Measurements from ENCODE around the gene NFIX. TPM values are rescaled to one million over a fixed set of nuclear protein-coding genes. Genes with fewer than 3 reads are reported as not detected.

NFIX gene
- total and polyA plus RNA-seq, 2 donors (not counting 1 experiment from before 2014, with no cell fraction given), result 0.69 to 5.6 TPM

- ChIA-PET POLR2A (no interaction called here), CTCF (interaction anchor here (0.7 to 1.3 kb wide), 4 partner anchors 23 to 79 kb away, joined by 3 read pairs; no protein-coding TSS in a partner anchor)
- Histone ChIP-seq H4K20me1 (ENCODE audit: control insufficient read depth, insufficient read depth, low read length, poor library complexity, severe bottlenecking) (no peaks in the 10 kb centered on the region), H2AFZ (ENCODE audit: insufficient read depth, low read depth, low read length, poor library complexity, severe bottlenecking) (no peak overlapping the region), H3K36me3 (replicated peaks in 1 of 2; ENCODE audit: control extremely low read depth in 1 of 2, control insufficient read depth in 1 of 2, extremely low read depth in 1 of 2, insufficient read depth in 2 of 2, low read length in 1 of 2) (no peaks in the 10 kb centered on the region), H3K27me3 (replicated peaks in 1 of 4; ENCODE audit: control extremely low read depth in 1 of 4, control insufficient read depth in 3 of 4, insufficient read depth in 4 of 4, low read length in 3 of 4) (peaks cover 0 to 45% (median 14%) of the 10 kb centered on the region in 4 experiments), H3K9me3 (ENCODE audit: control extremely low read depth in 1 of 3, control insufficient read depth in 2 of 3, insufficient read depth in 1 of 3, low read length in 2 of 3) (peaks cover 0 to 3% (median 0%) of the 10 kb centered on the region in 3 donors), H3K9ac (ENCODE audit: low read length) (no peak overlapping the region), H3K4me2 (replicated peaks; ENCODE audit: low read depth, low read length, poor library complexity, severe bottlenecking) (no peak overlapping the region), H3K4me3 (ENCODE audit: control extremely low read depth in 1 of 5, extremely low read depth in 1 of 5, insufficient read depth in 1 of 5, low read depth in 2 of 5, low read length in 4 of 5) (no peak overlapping the region), H3K79me2 (ENCODE audit: control insufficient read depth, insufficient read depth, low read length) (no peaks in the 10 kb centered on the region), H3K27ac (ENCODE audit: low read length in 2 of 2) (no peak overlapping the region), H3K4me1 (ENCODE audit: control insufficient read depth in 2 of 2, insufficient read depth in 2 of 2, low read length in 2 of 2) (peaks cover 15 to 17% of the 10 kb centered on the region in 2 donors)
- intact Hi-C loops (cut with micrococcal nuclease), result no loop called here
- DNase-seq (no peak), ATAC-seq (ENCODE audit: low read depth) (no peak)
- WGBS (ENCODE audit: insufficient coverage), result 88% methylated on average over 16 of the region's 17 CpGs
- Mint-ChIP-seq H3K9me3 (ENCODE audit: insufficient read depth) (no peaks in the 10 kb centered on the region), H3K27me3 (peaks cover 32% of the 10 kb centered on the region), H3K4me1 (peaks cover 6% of the 10 kb centered on the region), H3K4me3 (no peak overlapping the region), H3K27ac (no peak overlapping the region)
- TF ChIP-seq CTCF (IDR thresholded peaks at IDR 0.05), result no peak
- TF ChIP-seq EZH2 (IDR thresholded peaks at IDR 0.05; ENCODE audit: borderline replicate concordance, insufficient read depth, low read depth, low read length, poor library complexity, severe bottlenecking), result no peak
These were observed 60.9 kb downstream of the NFIX start for GRCh38 chr19:13056052-13056660.

GRCh38 chr19:13057147-13057572 lies 61.9 kb downstream of the NFIX start:
- H3K9me3 ChIP-seq (ENCODE audit: control extremely low read depth in 1 of 3, control insufficient read depth in 2 of 3, insufficient read depth in 1 of 3, low read length in 2 of 3), result peaks cover 0 to 1% (median 0%) of the 10 kb centered on the region in 3 donors
- DNase-seq, result no peak
- peaks cover 28% of the 10 kb centered on the region for H3K27me3 Mint-ChIP-seq
- 96% methylated on average over 7 of the region's 15 CpGs for WGBS (ENCODE audit: insufficient coverage)
- no peak overlapping the region for H3K27ac Mint-ChIP-seq
- no peak overlapping the region for H2AFZ ChIP-seq (ENCODE audit: insufficient read depth, low read depth, low read length, poor library complexity, severe bottlenecking)
- ChIA-PET POLR2A (no interaction called here), CTCF (interaction anchor here (0.8 to 10.4 kb wide), 4 partner anchors 36 to 92 kb away, joined by 4 to 161 read pairs (median 5); no protein-coding TSS in a partner anchor)
- no peak overlapping the region for H3K9ac ChIP-seq (ENCODE audit: low read length)
- no peak for ATAC-seq (ENCODE audit: low read depth)
- H3K4me1 ChIP-seq (ENCODE audit: control insufficient read depth in 2 of 2, insufficient read depth in 2 of 2, low read length in 2 of 2), result peaks cover 7 to 17% of the 10 kb centered on the region in 2 donors
- TF ChIP-seq CTCF (IDR thresholded peaks at IDR 0.05) (no peak), EZH2 (IDR thresholded peaks at IDR 0.05; ENCODE audit: borderline replicate concordance, insufficient read depth, low read depth, low read length, poor library complexity, severe bottlenecking) (no peak)
- H3K4me3 ChIP-seq (ENCODE audit: control extremely low read depth in 1 of 5, extremely low read depth in 1 of 5, insufficient read depth in 1 of 5, low read depth in 2 of 5, low read length in 4 of 5), result no peak overlapping the region
- no peaks in the 10 kb centered on the region for H3K36me3 ChIP-seq (replicated peaks in 1 of 2; ENCODE audit: control extremely low read depth in 1 of 2, control insufficient read depth in 1 of 2, extremely low read depth in 1 of 2, insufficient read depth in 2 of 2, low read length in 1 of 2)
- intact Hi-C loops (cut with micrococcal nuclease), result no loop called here
- no peak overlapping the region for H3K4me2 ChIP-seq (replicated peaks; ENCODE audit: low read depth, low read length, poor library complexity, severe bottlenecking)
- H3K79me2 ChIP-seq (ENCODE audit: control insufficient read depth, insufficient read depth, low read length), result no peaks in the 10 kb centered on the region
- peaks cover 6% of the 10 kb centered on the region for H3K4me1 Mint-ChIP-seq
- H3K27me3 ChIP-seq (replicated peaks in 1 of 4; ENCODE audit: control extremely low read depth in 1 of 4, control insufficient read depth in 3 of 4, insufficient read depth in 4 of 4, low read length in 3 of 4), result peaks cover 0 to 36% (median 12%) of the 10 kb centered on the region in 4 experiments
- no peak overlapping the region for H3K4me3 Mint-ChIP-seq
- H4K20me1 ChIP-seq (ENCODE audit: control insufficient read depth, insufficient read depth, low read length, poor library complexity, severe bottlenecking), result no peaks in the 10 kb centered on the region
- H3K9me3 Mint-ChIP-seq (ENCODE audit: insufficient read depth), result no peaks in the 10 kb centered on the region
- H3K27ac ChIP-seq (ENCODE audit: low read length in 2 of 2), result no peak overlapping the region
